ENCODE results near the gene RGL1. TPM values are rescaled to one million over a fixed set of nuclear protein-coding genes. Genes with fewer than 3 reads are reported as not detected.

The RGL1 gene
- total RNA-seq, 1 experiment from 2014 or later, result 1.3 TPM

- TF ChIP-seq, protein P1, sequence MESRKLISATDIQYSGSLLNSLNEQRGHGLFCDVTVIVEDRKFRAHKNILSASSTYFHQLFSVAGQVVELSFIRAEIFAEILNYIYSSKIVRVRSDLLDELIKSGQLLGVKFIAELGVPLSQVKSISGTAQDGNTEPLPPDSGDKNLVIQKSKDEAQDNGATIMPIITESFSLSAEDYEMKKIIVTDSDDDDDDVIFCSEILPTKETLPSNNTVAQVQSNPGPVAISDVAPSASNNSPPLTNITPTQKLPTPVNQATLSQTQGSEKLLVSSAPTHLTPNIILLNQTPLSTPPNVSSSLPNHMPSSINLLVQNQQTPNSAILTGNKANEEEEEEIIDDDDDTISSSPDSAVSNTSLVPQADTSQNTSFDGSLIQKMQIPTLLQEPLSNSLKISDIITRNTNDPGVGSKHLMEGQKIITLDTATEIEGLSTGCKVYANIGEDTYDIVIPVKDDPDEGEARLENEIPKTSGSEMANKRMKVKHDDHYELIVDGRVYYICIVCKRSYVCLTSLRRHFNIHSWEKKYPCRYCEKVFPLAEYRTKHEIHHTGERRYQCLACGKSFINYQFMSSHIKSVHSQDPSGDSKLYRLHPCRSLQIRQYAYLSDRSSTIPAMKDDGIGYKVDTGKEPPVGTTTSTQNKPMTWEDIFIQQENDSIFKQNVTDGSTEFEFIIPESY (IDR thresholded peaks at IDR 0.05; ENCODE audit: extremely low read depth, insufficient replicate concordance, low read length), result no peak
Observed at GRCh38 chr1:183942933-183943693, 138.2 kb downstream of the RGL1 start (continued).

DNA sequence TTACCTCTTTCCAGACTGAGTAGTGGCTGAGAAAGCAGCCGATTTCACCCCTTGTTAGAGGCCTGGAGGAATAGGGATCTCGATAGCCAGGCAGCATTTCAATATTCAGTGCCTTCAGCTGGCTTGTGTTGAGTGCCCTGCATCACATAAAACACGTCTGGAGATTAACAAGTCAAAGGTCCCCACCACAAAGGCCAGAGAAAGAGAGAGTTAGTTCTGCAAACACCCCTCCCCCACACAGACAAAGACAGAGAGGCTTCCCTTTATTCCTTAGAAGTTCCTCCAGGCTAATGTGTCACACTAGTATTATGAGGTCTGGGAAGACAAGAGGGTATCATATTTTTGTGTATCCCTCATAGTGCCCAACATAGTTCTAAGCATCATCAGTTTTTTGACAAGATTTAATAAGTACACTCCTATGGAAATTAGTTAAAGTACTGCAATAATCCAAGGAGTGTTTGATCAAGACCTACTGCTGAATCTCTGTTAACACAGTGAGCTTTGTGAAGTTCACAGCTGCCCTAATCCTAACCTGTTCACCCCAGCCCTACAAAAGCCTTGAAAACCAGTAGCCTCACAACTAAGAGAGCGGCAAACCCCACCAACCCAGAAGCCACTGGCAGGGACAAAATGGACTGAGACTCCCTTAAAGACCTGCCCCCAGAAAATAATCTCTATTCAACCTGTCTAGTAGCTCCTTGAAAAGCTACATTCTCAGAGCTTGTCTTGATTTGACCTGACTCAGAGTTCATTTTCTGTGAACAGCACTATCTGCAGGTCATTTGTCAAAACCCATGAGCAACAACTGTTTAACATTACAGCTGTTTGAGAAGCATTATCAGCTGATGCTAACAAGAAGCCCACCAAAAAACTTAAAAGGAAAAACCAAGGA lies 140.8 kb downstream of the RGL1 start:
- no peak overlapping the region for H3K4me2 ChIP-seq (ENCODE audit: low read length)
- no peak for TF ChIP-seq SIN3A (IDR thresholded peaks at IDR 0.05; ENCODE audit: low read depth)
- TF ChIP-seq, protein P2, sequence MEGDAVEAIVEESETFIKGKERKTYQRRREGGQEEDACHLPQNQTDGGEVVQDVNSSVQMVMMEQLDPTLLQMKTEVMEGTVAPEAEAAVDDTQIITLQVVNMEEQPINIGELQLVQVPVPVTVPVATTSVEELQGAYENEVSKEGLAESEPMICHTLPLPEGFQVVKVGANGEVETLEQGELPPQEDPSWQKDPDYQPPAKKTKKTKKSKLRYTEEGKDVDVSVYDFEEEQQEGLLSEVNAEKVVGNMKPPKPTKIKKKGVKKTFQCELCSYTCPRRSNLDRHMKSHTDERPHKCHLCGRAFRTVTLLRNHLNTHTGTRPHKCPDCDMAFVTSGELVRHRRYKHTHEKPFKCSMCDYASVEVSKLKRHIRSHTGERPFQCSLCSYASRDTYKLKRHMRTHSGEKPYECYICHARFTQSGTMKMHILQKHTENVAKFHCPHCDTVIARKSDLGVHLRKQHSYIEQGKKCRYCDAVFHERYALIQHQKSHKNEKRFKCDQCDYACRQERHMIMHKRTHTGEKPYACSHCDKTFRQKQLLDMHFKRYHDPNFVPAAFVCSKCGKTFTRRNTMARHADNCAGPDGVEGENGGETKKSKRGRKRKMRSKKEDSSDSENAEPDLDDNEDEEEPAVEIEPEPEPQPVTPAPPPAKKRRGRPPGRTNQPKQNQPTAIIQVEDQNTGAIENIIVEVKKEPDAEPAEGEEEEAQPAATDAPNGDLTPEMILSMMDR (IDR thresholded peaks at IDR 0.05 in 2 of 3, conservative IDR thresholded peaks at IDR 0.05 in 1 of 3; ENCODE audit: borderline replicate concordance in 1 of 3, insufficient read depth in 1 of 3, low read depth in 2 of 3, low read length in 2 of 3), result no peak
- TF ChIP-seq SRF (IDR thresholded peaks at IDR 0.05; ENCODE audit: low read depth), result no peak
- no peak for TF ChIP-seq EZH2 (IDR thresholded peaks at IDR 0.05)
- TF ChIP-seq SP1 (IDR thresholded peaks at IDR 0.05; ENCODE audit: low read depth), result no peak
- TF ChIP-seq MAX (IDR thresholded peaks at IDR 0.05), result no peak
- no peak for TF ChIP-seq ELF1 (IDR thresholded peaks at IDR 0.05; ENCODE audit: borderline replicate concordance, low read depth)
- TF ChIP-seq CBX3 (IDR thresholded peaks at IDR 0.05; ENCODE audit: low read depth), result no peak
- TF ChIP-seq JUND (IDR thresholded peaks at IDR 0.05), result no peak
- no peak for TF ChIP-seq TCF7L2 (IDR thresholded peaks at IDR 0.05; ENCODE audit: borderline replicate concordance, extremely low read depth, insufficient read depth, insufficient read length)
- no peak for TF ChIP-seq POLR2AphosphoS5 (IDR thresholded peaks at IDR 0.05; ENCODE audit: low read depth, low read length)
- no peak for TF ChIP-seq POLR2A (IDR thresholded peaks at IDR 0.05; ENCODE audit: borderline replicate concordance, extremely low read depth, insufficient read depth, insufficient read length)
- TF ChIP-seq, protein P3, sequence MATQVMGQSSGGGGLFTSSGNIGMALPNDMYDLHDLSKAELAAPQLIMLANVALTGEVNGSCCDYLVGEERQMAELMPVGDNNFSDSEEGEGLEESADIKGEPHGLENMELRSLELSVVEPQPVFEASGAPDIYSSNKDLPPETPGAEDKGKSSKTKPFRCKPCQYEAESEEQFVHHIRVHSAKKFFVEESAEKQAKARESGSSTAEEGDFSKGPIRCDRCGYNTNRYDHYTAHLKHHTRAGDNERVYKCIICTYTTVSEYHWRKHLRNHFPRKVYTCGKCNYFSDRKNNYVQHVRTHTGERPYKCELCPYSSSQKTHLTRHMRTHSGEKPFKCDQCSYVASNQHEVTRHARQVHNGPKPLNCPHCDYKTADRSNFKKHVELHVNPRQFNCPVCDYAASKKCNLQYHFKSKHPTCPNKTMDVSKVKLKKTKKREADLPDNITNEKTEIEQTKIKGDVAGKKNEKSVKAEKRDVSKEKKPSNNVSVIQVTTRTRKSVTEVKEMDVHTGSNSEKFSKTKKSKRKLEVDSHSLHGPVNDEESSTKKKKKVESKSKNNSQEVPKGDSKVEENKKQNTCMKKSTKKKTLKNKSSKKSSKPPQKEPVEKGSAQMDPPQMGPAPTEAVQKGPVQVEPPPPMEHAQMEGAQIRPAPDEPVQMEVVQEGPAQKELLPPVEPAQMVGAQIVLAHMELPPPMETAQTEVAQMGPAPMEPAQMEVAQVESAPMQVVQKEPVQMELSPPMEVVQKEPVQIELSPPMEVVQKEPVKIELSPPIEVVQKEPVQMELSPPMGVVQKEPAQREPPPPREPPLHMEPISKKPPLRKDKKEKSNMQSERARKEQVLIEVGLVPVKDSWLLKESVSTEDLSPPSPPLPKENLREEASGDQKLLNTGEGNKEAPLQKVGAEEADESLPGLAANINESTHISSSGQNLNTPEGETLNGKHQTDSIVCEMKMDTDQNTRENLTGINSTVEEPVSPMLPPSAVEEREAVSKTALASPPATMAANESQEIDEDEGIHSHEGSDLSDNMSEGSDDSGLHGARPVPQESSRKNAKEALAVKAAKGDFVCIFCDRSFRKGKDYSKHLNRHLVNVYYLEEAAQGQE (IDR thresholded peaks at IDR 0.05; ENCODE audit: low read depth), result no peak
- no peak for TF ChIP-seq CEBPB (IDR thresholded peaks at IDR 0.05; ENCODE audit: low read depth)
- no peak for TF ChIP-seq ZNF274 (IDR thresholded peaks at IDR 0.05; ENCODE audit: low read depth, low read length)

More for the DNA sequence above, 140.8 kb downstream of the RGL1 start:
- Histone ChIP-seq H3K27me3 (ENCODE audit: insufficient read depth, low read length) (no peaks in the 10 kb centered on the region), H3K79me2 (ENCODE audit: insufficient read depth, low read length) (no peaks in the 10 kb centered on the region), H3K9ac (ENCODE audit: low read length) (no peak overlapping the region), H3K9me2 (ENCODE audit: insufficient read depth) (no peaks in the 10 kb centered on the region), H3K9me3 (ENCODE audit: control insufficient read depth in 1 of 2, insufficient read depth in 1 of 2, low read depth in 1 of 2, low read length in 2 of 2) (no peaks in the 10 kb centered on the region), H3K4me1 (ENCODE audit: control insufficient read depth in 1 of 2, insufficient read depth in 2 of 2, low read length in 2 of 2) (peaks cover 11 to 14% of the 10 kb centered on the region in 2 experiments), H2AFZ (ENCODE audit: low read depth, low read length, poor library complexity, severe bottlenecking) (no peak overlapping the region), H3K4me3 (replicated peaks in 1 of 2; ENCODE audit: low read depth in 1 of 2, low read length in 2 of 2) (no peak overlapping the region), H3K36me3 (ENCODE audit: control insufficient read depth in 1 of 2, insufficient read depth in 2 of 2, low read length in 2 of 2) (no peaks in the 10 kb centered on the region), H4K20me1 (ENCODE audit: insufficient read depth) (no peaks in the 10 kb centered on the region), H3K27ac (ENCODE audit: low read depth, low read length) (no peak overlapping the region)
- ChIA-PET RAD21 (ENCODE audit: low non-redundant PET in 1 of 2, low total read pairs in 2 of 2, uncharacterized antibody in 2 of 2, unreplicated experiment in 2 of 2) (no interaction called here), CTCF (no interaction called here), POLR2A (no interaction called here)
- intact Hi-C loops (cut with micrococcal nuclease), result no loop called here
- no peak for DNase-seq (ENCODE audit: low read depth, low spot score)
- no TSS peak for BruUV-seq (replicated peaks)
- ATAC-seq, result no peak
